Erythroblast (primary cell): ENCODE results near the gene POGLUT3.
A peak's percentile ranks its signal among the peaks of the same experiment; 100 is the strongest.

Experiments
- DNase-seq, 2 experiments: peaks; one replicate each; lab custom pipeline; 2025; lab: John Stamatoyannopoulos, UW
- GATA1 ChIP-seq: IDR thresholded peaks from 2 replicates; pipeline ENCODE4 v1.6.1; 2011; ENCODE audit warnings: low read depth, mild to moderate bottlenecking, control low read depth, low read length, moderate library complexity
- POLR2A ChIP-seq: IDR thresholded peaks from 2 replicates; pipeline ENCODE4 v1.6.1; 2011; ENCODE audit warnings: mild to moderate bottlenecking, low read length

Gene POGLUT3

GRCh38 chr11:108494182-108494581, 4.0 kb downstream of the POGLUT3 start:
- DNase-seq = peak; percentile 7 to 9
- no peak for TF ChIP-seq GATA1
- no peak for TF ChIP-seq POLR2A

DNA sequence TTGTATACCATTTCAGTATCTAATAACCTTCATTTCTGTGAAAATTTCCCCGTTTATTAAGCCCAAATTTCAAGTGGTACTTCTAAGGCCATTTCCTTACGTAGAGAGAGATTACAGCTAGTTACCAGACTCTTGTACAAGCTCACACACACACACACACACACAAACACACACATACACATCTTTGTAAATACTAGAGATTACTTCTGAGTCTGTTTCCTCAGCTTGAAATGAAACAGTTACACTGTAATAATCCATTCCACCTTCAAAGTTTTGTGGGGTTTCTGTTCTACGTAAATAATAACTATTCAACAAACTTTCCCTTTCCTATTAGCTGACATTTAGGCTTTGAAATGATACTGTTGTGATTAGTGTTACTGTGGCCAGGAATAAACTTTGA, 6.2 kb downstream of the POGLUT3 start:
- no peak for TF ChIP-seq POLR2A
- TF ChIP-seq GATA1 = no peak
- DNase-seq = no peak

- no peak for TF ChIP-seq POLR2A
- no peak for TF ChIP-seq GATA1
- no peak for DNase-seq
These were observed 11.4 kb downstream of the POGLUT3 start for GRCh38 chr11:108486828-108487227.

DNA sequence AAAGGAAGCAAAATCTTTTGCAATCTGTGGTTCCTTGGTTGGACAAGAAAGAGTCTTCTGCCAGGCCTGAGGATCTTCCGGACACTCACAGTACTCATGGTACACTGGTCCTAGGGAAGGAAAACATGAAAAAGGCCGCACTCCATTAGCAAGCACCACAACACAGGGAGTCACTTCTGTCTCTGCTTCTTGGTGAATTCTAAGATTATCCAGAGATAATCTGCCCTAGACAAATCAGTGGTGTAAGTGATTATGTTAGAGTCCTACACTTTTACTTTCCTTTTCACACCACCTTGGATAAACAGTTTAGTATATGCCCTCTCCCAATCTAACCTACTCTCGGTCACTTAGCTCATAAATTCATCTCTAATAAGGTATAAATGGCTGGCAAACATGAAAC, 11.9 kb downstream of the POGLUT3 start:
- no peak for DNase-seq
- TF ChIP-seq GATA1 (no peak), POLR2A (no peak)

- no peak for DNase-seq
- no peak for TF ChIP-seq GATA1
- TF ChIP-seq POLR2A = no peak
These were observed 15.0 kb downstream of the POGLUT3 start for GRCh38 chr11:108483163-108483562.

DNA sequence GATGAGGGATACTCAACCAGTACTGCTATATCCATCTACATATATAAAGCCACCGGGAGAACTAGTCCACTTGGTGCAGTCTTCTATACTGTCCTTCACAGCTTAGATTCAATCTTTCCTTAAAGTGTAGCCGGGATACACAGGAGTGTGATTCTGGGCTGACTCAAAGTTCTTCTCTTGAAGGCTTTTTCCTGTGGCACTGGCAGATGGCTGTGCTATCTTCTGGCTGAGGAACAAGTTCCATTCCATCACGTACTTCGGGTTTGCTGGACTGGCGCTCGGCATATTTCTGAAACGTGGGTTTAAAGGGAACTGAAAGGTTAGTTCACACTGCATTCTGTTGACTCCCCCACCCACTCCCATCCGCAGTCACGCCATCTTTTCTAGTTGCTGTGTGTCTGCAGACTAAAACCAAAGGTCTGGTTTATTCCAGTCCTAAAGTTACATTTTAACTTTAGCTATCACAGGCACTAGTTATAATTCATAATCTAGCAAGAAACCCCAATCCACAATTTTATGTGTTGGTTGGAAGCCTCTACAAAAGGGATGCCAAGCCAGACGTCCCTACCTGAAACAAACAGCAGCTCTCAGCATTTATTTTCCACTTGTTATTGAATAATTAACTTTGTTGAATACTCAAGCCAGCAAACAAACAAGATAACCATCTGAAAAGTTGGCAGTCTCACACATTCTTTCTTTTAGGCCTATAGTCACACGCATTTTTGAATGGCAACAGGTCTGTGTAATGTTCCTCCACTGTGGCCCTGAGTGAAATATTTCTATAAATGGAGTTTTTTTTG, 23.3 kb downstream of the POGLUT3 start:
- no peak for DNase-seq
- TF ChIP-seq POLR2A (no peak), GATA1 (no peak)

DNA sequence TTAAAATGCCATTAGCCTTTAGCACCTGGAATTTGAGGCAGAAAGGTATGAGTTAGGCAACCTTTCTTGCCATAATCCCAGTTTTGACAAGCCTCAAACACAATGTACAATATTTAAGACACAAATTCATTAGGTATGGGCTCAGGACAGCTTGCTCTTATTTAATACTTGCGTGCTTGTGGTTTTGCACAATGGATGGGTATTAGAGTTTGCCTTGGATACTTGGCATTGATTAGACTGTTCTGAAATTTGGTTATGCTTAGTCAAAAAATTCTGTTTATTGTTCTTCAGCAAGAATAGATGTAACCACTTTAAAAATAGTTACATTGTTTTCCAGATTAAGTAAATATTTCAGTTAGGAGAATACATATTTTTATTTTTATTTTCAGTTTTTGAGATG, 25.5 kb downstream of the POGLUT3 start:
- no peak for DNase-seq
- TF ChIP-seq POLR2A = no peak
- no peak for TF ChIP-seq GATA1

- TF ChIP-seq POLR2A (no peak), GATA1 (no peak)
- no peak for DNase-seq
These were observed 29.7 kb downstream of the POGLUT3 start for GRCh38 chr11:108468478-108468864.

- peak; percentile 98 to 99 for DNase-seq
- TF ChIP-seq POLR2A (peak; percentile 100), GATA1 (no peak)
These were observed 30.9 kb downstream of the POGLUT3 start, which contains the start of gene C11orf65 for GRCh38 chr11:108467091-108467823. C11orf65 (minus strand) TSS chr11:108467529; CDS start chr11:108461559, 5,970 bp downstream.

GRCh38 chr11:108466405-108466804, 31.8 kb downstream of the POGLUT3 start:
- TF ChIP-seq POLR2A (no peak), GATA1 (no peak)
- peak; percentile 51 to 71 for DNase-seq

GRCh38 chr11:108453207-108453835, 44.9 kb downstream of the POGLUT3 start:
- DNase-seq = no peak
- no peak for TF ChIP-seq POLR2A
- TF ChIP-seq GATA1 = no peak
